ENCODE data around the gene BAIAP2L2. TPM values are rescaled to one million over a fixed set of nuclear protein-coding genes. Genes with fewer than 3 reads are reported as not detected.

Gene BAIAP2L2
- total RNA-seq, 1 donor from 2014 or later, result 0.54 TPM

- no peaks in the 10 kb centered on the region for H3K79me2 ChIP-seq (ENCODE audit: insufficient read depth, low read length)
- H3K9ac ChIP-seq (ENCODE audit: low read length), result no peak overlapping the region
- H3K27ac ChIP-seq (ENCODE audit: low read depth, low read length), result no peak overlapping the region
- no peak overlapping the region for H3K27ac Mint-ChIP-seq (ENCODE audit: unreplicated experiment)
- TF ChIP-seq CTCF (IDR thresholded peaks at IDR 0.05; ENCODE audit: insufficient read depth, low read depth, low read length), result no peak
- TF ChIP-seq EZH2 (IDR thresholded peaks at IDR 0.05; ENCODE audit: insufficient read depth, low read length), result no peak
- H2AFZ ChIP-seq (ENCODE audit: low read depth, low read length), result no peak overlapping the region
- no peaks in the 10 kb centered on the region for H3K9me3 Mint-ChIP-seq (ENCODE audit: unreplicated experiment)
- no peak overlapping the region for H3K4me3 Mint-ChIP-seq (ENCODE audit: unreplicated experiment)
- H3K4me1 ChIP-seq (ENCODE audit: insufficient read depth, low read length), result no peaks in the 10 kb centered on the region
- peaks cover 3% of the 10 kb centered on the region for H3K36me3 Mint-ChIP-seq (ENCODE audit: low read depth, unreplicated experiment)
- H3K4me1 Mint-ChIP-seq (ENCODE audit: low read depth, unreplicated experiment), result no peaks in the 10 kb centered on the region
- H3K4me2 ChIP-seq (ENCODE audit: low read length), result no peak overlapping the region
- FAIRE-seq (no peak), DNase-seq (ENCODE audit: low read depth) (no peak)
- no peaks in the 10 kb centered on the region for H3K27me3 ChIP-seq (ENCODE audit: insufficient read depth, low read length)
- no peaks in the 10 kb centered on the region for H4K20me1 ChIP-seq (ENCODE audit: insufficient read depth, low read length)
- no peaks in the 10 kb centered on the region for H3K36me3 ChIP-seq (ENCODE audit: insufficient read depth, low read length)
- H3K9me3 ChIP-seq (ENCODE audit: insufficient read depth, low read depth, low read length), result no peaks in the 10 kb centered on the region
- peaks cover 8% of the 10 kb centered on the region for H3K27me3 Mint-ChIP-seq (ENCODE audit: low read depth, unreplicated experiment)
- H3K4me3 ChIP-seq (ENCODE audit: insufficient read depth, low read depth, low read length), result no peak overlapping the region
These were observed 998 bp downstream of the BAIAP2L2 start for GRCh38 chr22:38109371-38110001.

DNA sequence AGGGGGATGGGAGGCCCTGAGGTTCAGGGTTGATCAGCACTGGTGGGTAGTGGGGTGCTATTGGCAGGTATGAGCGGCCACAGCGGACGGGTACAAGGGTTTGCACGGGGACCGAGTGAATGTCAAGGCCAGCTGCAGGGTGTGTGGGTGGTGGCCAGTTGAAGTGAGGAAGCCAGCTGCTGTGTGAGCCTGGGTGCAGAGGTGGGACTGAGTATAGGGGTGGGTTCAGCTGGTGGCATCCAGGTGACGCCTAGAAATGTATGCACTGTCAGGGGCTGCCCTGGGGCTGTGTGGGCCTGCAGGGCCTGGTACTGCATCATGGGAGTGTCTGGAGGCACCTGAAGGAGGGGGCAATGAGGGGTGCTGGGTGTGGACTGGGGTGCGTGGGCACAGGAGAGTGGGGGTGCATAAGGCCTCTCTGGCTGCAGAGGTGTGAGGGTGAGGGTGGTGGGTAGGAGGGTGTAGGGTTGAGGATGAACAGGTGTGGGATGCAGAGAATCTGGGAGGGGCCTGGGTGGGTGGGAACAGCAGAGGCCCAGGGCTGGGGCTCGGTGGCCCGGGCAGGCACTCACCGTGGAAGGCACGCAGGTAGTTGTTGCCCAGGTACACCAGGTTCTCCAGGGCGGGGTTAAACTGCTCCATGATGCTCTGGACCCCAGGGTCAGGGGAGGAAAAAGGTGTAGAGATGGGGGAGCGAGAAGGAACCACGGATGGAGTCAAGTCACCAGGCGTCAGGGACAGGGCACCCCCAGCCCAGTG is 1.7 kb downstream of the BAIAP2L2 start:
- Histone ChIP-seq H3K36me3 (ENCODE audit: insufficient read depth, low read length) (no peaks in the 10 kb centered on the region), H3K9me3 (ENCODE audit: insufficient read depth, low read depth, low read length) (no peaks in the 10 kb centered on the region), H3K79me2 (ENCODE audit: insufficient read depth, low read length) (no peaks in the 10 kb centered on the region), H3K4me2 (ENCODE audit: low read length) (no peak overlapping the region), H3K4me3 (ENCODE audit: insufficient read depth, low read depth, low read length) (no peak overlapping the region), H3K4me1 (ENCODE audit: insufficient read depth, low read length) (no peaks in the 10 kb centered on the region), H3K27me3 (ENCODE audit: insufficient read depth, low read length) (no peaks in the 10 kb centered on the region), H2AFZ (ENCODE audit: low read depth, low read length) (no peak overlapping the region), H4K20me1 (ENCODE audit: insufficient read depth, low read length) (no peaks in the 10 kb centered on the region), H3K9ac (ENCODE audit: low read length) (no peak overlapping the region), H3K27ac (ENCODE audit: low read depth, low read length) (no peak overlapping the region)
- no peak for FAIRE-seq
- H3K9me3 Mint-ChIP-seq (ENCODE audit: unreplicated experiment), result no peaks in the 10 kb centered on the region
- no peaks in the 10 kb centered on the region for H3K4me1 Mint-ChIP-seq (ENCODE audit: low read depth, unreplicated experiment)
- TF ChIP-seq CTCF (IDR thresholded peaks at IDR 0.05; ENCODE audit: insufficient read depth, low read depth, low read length), result no peak
- no peak for TF ChIP-seq EZH2 (IDR thresholded peaks at IDR 0.05; ENCODE audit: insufficient read depth, low read length)
- DNase-seq (ENCODE audit: low read depth), result no peak
- peaks cover 11% of the 10 kb centered on the region for H3K27me3 Mint-ChIP-seq (ENCODE audit: low read depth, unreplicated experiment)
- H3K4me3 Mint-ChIP-seq (ENCODE audit: unreplicated experiment), result no peak overlapping the region
- peaks cover 3% of the 10 kb centered on the region for H3K36me3 Mint-ChIP-seq (ENCODE audit: low read depth, unreplicated experiment)
- H3K27ac Mint-ChIP-seq (ENCODE audit: unreplicated experiment), result no peak overlapping the region

All from astrocyte (in vitro differentiated cells and primary cell).